GM23338 (cell line): Measurements from ENCODE around the gene CHRDL1. TPM values are rescaled to one million over a fixed set of nuclear protein-coding genes. Genes with fewer than 3 reads are reported as not detected.

Source experiments
- ATAC-seq: fragments of 200-7000 bp; cut with Tn5 transposase; 3 replicates; pipeline ENCODE4 v1.9.1; 2020
- DNase-seq: peaks from one replicate; pipeline ENCODE4 v3.0.0-alpha.2; 2015; ENCODE audit warnings: low spot score
- H2AFZ ChIP-seq: fragments of 200-600 bp; sonication (generic); 2 replicates; pipeline ENCODE4 v1.8.0; 2016; ENCODE audit warnings: antibody characterized with exemption, mild to moderate bottlenecking, moderate library complexity
- H3F3A ChIP-seq: fragments of 200-600 bp; sonication (generic); replicated peaks from 2 replicates; pipeline ENCODE4 v1.8.0; 2017; ENCODE audit warnings: antibody characterized with exemption, mixed run types, low read depth
- H3K27ac ChIP-seq: fragments of 200-600 bp; sonication (generic); 2 replicates; pipeline ENCODE4 v1.6.1; 2016; ENCODE audit warnings: low read depth
- H3K27me3 ChIP-seq: fragments of 200-600 bp; sonication (generic); 2 replicates; pipeline ENCODE4 v1.8.0; 2016; ENCODE audit warnings: mild to moderate bottlenecking, mixed run types, moderate library complexity; ENCODE audit not compliant: insufficient read depth
- H3K36me3 ChIP-seq: fragments of 200-600 bp; sonication (generic); 2 replicates; pipeline ENCODE4 v1.8.0; 2016; ENCODE audit warnings: mild to moderate bottlenecking; ENCODE audit not compliant: insufficient read depth
- H3K4me1 ChIP-seq: fragments of 200-600 bp; sonication (generic); 2 replicates; pipeline ENCODE4 v1.8.0; 2016; ENCODE audit warnings: mild to moderate bottlenecking, moderate library complexity; ENCODE audit not compliant: insufficient read depth
- H3K4me2 ChIP-seq: fragments of 200-600 bp; sonication (generic); 2 replicates; pipeline ENCODE4 v1.7.1; 2017; ENCODE audit warnings: mixed run types
- H3K4me3 ChIP-seq: fragments of 200-600 bp; sonication (generic); 2 replicates; pipeline ENCODE4 v1.6.1; 2016; ENCODE audit warnings: mixed run types
- H3K79me2 ChIP-seq: fragments of 200-600 bp; sonication (generic); replicated peaks from 2 replicates; pipeline ENCODE4 v1.8.0; 2017; ENCODE audit warnings: mild to moderate bottlenecking; ENCODE audit not compliant: insufficient read depth
- H3K9me2 ChIP-seq: fragments of 200-600 bp; sonication (generic); 2 replicates; pipeline ENCODE4 v1.8.0; 2017; ENCODE audit not compliant: insufficient read depth
- H4K20me1 ChIP-seq: fragments of 200-600 bp; sonication (generic); replicated peaks from 2 replicates; pipeline ENCODE4 v1.8.0; 2017; ENCODE audit warnings: mild to moderate bottlenecking; ENCODE audit not compliant: insufficient read depth
- H3K27ac Mint-ChIP-seq: 2 replicates; pipeline ENCODE4 v1.8.0; 2020; ENCODE audit warnings: inconsistent platforms, mild to moderate bottlenecking, moderate library complexity, mixed read lengths
- H3K27me3 Mint-ChIP-seq: 3 replicates; pipeline ENCODE4 v1.8.0; 2022; ENCODE audit warnings: low read depth, mild to moderate bottlenecking, moderate library complexity, mixed read lengths, inconsistent platforms; ENCODE audit not compliant: insufficient read depth, poor library complexity
- H3K36me3 Mint-ChIP-seq: 3 replicates; pipeline ENCODE4 v1.8.0; 2021; ENCODE audit warnings: low read depth, mild to moderate bottlenecking, inconsistent platforms, moderate library complexity, mixed read lengths
- H3K4me1 Mint-ChIP-seq: 3 replicates; pipeline ENCODE4 v1.8.0; 2020; ENCODE audit warnings: mild to moderate bottlenecking, inconsistent platforms, mixed read lengths
- H3K4me3 Mint-ChIP-seq: 3 replicates; pipeline ENCODE4 v1.8.0; 2021; ENCODE audit warnings: moderate library complexity, mild to moderate bottlenecking, inconsistent platforms, mixed read lengths
- H3K9me3 Mint-ChIP-seq: 3 replicates; pipeline ENCODE4 v1.8.0; 2020; ENCODE audit warnings: moderate library complexity, mild to moderate bottlenecking, inconsistent platforms, mixed read lengths
- CREB1 ChIP-seq: fragments of 250-450 bp; sonication (Bioruptor Pico); IDR thresholded peaks from 2 replicates; pipeline ENCODE4 v1.5.0; 2020; ENCODE audit warnings: low read depth, mild to moderate bottlenecking, moderate library complexity
- EZH2 ChIP-seq: fragments of 200-600 bp; sonication (generic); IDR thresholded peaks from one replicate; pipeline ENCODE4 v1.8.0; 2017; ENCODE audit warnings: antibody characterized with exemption, mild to moderate bottlenecking, low read depth; ENCODE audit not compliant: unreplicated experiment
- EZH2phosphoT487 ChIP-seq: fragments of 200-600 bp; sonication (generic); IDR thresholded peaks from one replicate; pipeline ENCODE4 v1.8.1; 2018; ENCODE audit warnings: antibody characterized with exemption; ENCODE audit not compliant: unreplicated experiment
- JUNB ChIP-seq: IDR thresholded peaks from one replicate; pipeline ENCODE4 v1.6.1; 2016; ENCODE audit warnings: antibody characterized with exemption; ENCODE audit not compliant: unreplicated experiment
- NANOG ChIP-seq: IDR thresholded peaks from 2 replicates; pipeline ENCODE4 v1.6.1; 2016; ENCODE audit warnings: antibody characterized with exemption, borderline replicate concordance
- POLR2AphosphoS5 ChIP-seq: IDR thresholded peaks from 2 replicates; pipeline ENCODE4 v1.6.1; 2016; ENCODE audit warnings: antibody characterized with exemption, low read depth
- STAT1 ChIP-seq: IDR thresholded peaks from one replicate; pipeline ENCODE4 v1.6.1; 2016; ENCODE audit warnings: antibody characterized with exemption; ENCODE audit not compliant: unreplicated experiment
- polyA plus RNA-seq: library from polyadenylated mRNA; unstranded; fragments of >200 nt; fragmentation: Nextera tagmentation; extraction: Ambion mirVana; gene quantifications from 2 replicates; pipeline ENCODE4 v1.2.1, GENCODE V29; 2016
- total RNA-seq: library from RNA; depleted of rRNA; stranded (reverse); fragments of >200 nt; shearing (Covaris generic); gene quantifications from 2 replicates; pipeline ENCODE4 v1.2.3, GENCODE V29; 2014
- TF ChIP-seq, protein P1 (sequence below): fragments of 250-450 bp; sonication (Bioruptor Pico); IDR thresholded peaks from 2 replicates; pipeline ENCODE4 v1.5.0; 2020; ENCODE audit warnings: mild to moderate bottlenecking, moderate library complexity
- TF ChIP-seq, protein P2 (sequence below): IDR thresholded peaks from one replicate; pipeline ENCODE4 v1.6.1; 2018; ENCODE audit warnings: antibody characterized with exemption; ENCODE audit not compliant: unreplicated experiment
- TF ChIP-seq, protein P3 (sequence below), 2 experiments: fragments of 200-600 bp in 1 of 2; sonication (generic) in 1 of 2; conservative IDR thresholded peaks; 2 replicates each; pipeline versions ENCODE4 v1.5.1 to v1.6.1; 2016 to 2017; ENCODE audit warnings: antibody characterized with exemption in 2 of 2, low read depth in 2 of 2, mild to moderate bottlenecking in 2 of 2, moderate library complexity in 1 of 2

The CHRDL1 gene
- total and polyA plus RNA-seq, 2 experiments from 2014 or later: 3.6 to 9.8 TPM

DNA sequence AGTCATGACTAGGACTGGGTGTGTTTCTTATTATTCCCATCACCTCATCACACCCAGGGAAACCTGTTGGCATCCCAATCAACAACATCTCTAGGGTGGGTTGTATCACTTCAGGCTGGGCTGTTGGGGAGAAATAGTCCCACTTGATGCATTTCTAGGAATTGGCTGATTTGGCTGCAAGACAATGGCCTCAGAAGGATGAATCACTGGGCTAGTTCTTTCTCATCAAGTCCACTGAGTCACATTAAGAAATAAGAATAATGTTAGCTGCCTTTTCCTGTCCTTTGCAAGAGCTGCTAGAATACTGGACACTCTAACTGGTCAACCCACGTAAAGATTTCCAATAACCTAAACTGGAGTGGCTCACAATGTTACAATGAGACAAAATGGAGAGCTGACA is 104.2 kb downstream of the CHRDL1 start:
- TF ChIP-seq POLR2AphosphoS5 (no peak), STAT1 (no peak), EZH2phosphoT487 (no peak), EZH2 (no peak), JUNB (no peak)
- TF ChIP-seq, protein P1, sequence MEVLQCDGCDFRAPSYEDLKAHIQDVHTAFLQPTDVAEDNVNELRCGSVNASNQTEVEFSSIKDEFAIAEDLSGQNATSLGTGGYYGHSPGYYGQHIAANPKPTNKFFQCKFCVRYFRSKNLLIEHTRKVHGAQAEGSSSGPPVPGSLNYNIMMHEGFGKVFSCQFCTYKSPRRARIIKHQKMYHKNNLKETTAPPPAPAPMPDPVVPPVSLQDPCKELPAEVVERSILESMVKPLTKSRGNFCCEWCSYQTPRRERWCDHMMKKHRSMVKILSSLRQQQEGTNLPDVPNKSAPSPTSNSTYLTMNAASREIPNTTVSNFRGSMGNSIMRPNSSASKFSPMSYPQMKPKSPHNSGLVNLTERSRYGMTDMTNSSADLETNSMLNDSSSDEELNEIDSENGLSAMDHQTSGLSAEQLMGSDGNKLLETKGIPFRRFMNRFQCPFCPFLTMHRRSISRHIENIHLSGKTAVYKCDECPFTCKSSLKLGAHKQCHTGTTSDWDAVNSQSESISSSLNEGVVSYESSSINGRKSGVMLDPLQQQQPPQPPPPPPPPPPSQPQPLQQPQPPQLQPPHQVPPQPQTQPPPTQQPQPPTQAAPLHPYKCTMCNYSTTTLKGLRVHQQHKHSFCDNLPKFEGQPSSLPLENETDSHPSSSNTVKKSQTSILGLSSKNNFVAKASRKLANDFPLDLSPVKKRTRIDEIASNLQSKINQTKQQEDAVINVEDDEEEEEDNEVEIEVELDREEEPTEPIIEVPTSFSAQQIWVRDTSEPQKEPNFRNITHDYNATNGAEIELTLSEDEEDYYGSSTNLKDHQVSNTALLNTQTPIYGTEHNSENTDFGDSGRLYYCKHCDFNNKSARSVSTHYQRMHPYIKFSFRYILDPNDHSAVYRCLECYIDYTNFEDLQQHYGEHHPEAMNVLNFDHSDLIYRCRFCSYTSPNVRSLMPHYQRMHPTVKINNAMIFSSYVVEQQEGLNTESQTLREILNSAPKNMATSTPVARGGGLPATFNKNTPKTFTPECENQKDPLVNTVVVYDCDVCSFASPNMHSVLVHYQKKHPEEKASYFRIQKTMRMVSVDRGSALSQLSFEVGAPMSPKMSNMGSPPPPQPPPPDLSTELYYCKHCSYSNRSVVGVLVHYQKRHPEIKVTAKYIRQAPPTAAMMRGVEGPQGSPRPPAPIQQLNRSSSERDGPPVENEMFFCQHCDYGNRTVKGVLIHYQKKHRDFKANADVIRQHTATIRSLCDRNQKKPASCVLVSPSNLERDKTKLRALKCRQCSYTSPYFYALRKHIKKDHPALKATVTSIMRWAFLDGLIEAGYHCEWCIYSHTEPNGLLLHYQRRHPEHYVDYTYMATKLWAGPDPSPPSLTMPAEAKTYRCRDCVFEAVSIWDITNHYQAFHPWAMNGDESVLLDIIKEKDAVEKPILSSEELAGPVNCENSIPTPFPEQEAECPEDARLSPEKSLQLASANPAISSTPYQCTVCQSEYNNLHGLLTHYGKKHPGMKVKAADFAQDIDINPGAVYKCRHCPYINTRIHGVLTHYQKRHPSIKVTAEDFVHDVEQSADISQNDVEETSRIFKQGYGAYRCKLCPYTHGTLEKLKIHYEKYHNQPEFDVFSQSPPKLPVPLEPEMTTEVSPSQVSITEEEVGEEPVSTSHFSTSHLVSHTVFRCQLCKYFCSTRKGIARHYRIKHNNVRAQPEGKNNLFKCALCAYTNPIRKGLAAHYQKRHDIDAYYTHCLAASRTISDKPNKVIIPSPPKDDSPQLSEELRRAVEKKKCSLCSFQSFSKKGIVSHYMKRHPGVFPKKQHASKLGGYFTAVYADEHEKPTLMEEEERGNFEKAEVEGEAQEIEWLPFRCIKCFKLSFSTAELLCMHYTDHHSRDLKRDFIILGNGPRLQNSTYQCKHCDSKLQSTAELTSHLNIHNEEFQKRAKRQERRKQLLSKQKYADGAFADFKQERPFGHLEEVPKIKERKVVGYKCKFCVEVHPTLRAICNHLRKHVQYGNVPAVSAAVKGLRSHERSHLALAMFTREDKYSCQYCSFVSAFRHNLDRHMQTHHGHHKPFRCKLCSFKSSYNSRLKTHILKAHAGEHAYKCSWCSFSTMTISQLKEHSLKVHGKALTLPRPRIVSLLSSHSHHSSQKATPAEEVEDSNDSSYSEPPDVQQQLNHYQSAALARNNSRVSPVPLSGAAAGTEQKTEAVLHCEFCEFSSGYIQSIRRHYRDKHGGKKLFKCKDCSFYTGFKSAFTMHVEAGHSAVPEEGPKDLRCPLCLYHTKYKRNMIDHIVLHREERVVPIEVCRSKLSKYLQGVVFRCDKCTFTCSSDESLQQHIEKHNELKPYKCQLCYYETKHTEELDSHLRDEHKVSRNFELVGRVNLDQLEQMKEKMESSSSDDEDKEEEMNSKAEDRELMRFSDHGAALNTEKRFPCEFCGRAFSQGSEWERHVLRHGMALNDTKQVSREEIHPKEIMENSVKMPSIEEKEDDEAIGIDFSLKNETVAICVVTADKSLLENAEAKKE (CRISPR knock-in tag): no peak
- no peaks in the 10 kb centered on the region for H4K20me1 ChIP-seq
- H3K4me1 ChIP-seq: no peaks in the 10 kb centered on the region
- no peak overlapping the region for H3K27ac Mint-ChIP-seq
- no peak overlapping the region for H2AFZ ChIP-seq
- ATAC-seq: no peak
- H3K79me2 ChIP-seq: no peaks in the 10 kb centered on the region
- DNase-seq: no peak
- no peak overlapping the region for H3K4me3 Mint-ChIP-seq
- no peaks in the 10 kb centered on the region for H3K9me2 ChIP-seq
- H3K27ac ChIP-seq: no peak overlapping the region
- H3K4me3 ChIP-seq: no peak overlapping the region
- H3K36me3 Mint-ChIP-seq: no peaks in the 10 kb centered on the region
- H3K4me2 ChIP-seq: no peak overlapping the region
- no peaks in the 10 kb centered on the region for H3K27me3 Mint-ChIP-seq
- no peaks in the 10 kb centered on the region for H3K27me3 ChIP-seq
- H3K9me3 Mint-ChIP-seq: no peaks in the 10 kb centered on the region
- no peaks in the 10 kb centered on the region for H3F3A ChIP-seq
- H3K36me3 ChIP-seq: no peaks in the 10 kb centered on the region
- H3K4me1 Mint-ChIP-seq: no peaks in the 10 kb centered on the region

DNA sequence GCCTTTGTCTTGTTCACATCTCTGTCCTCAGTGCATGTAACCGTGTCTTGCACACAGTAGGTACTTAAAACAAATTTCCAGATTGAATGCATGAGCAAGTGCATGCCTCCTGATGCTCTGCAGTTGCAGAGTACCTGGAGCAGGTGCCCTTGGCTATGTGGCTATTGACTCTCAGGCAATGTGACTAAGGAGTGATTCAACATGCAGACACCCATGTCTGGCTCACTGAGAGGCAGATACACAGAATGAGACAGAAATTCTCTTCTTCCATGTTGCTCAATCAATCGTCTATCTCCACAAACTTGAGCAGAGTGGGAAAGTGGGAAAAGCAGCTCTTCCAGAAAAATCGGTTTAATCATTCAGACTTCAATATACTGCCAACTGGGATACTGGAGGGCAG is 111.0 kb downstream of the CHRDL1 start:
- H3K36me3 Mint-ChIP-seq: no peaks in the 10 kb centered on the region
- Histone ChIP-seq H3K79me2 (no peaks in the 10 kb centered on the region), H4K20me1 (no peaks in the 10 kb centered on the region), H3K4me2 (no peak overlapping the region), H3K9me2 (no peaks in the 10 kb centered on the region), H3K27me3 (no peaks in the 10 kb centered on the region), H3K4me3 (no peak overlapping the region), H3F3A (no peaks in the 10 kb centered on the region), H2AFZ (no peak overlapping the region), H3K4me1 (peaks cover 6% of the 10 kb centered on the region; the same call in 1 of the 2 replicates), H3K27ac (no peak overlapping the region), H3K36me3 (no peaks in the 10 kb centered on the region)
- H3K9me3 Mint-ChIP-seq: no peaks in the 10 kb centered on the region
- H3K4me3 Mint-ChIP-seq: no peak overlapping the region
- H3K27me3 Mint-ChIP-seq: no peaks in the 10 kb centered on the region
- DNase-seq (no peak), ATAC-seq (no peak)
- H3K27ac Mint-ChIP-seq: no peak overlapping the region
- H3K4me1 Mint-ChIP-seq: no peaks in the 10 kb centered on the region
- TF ChIP-seq POLR2AphosphoS5 (no peak), JUNB (no peak), CREB1 (CRISPR knock-in tag) (no peak), EZH2 (no peak), STAT1 (no peak), NANOG (no peak)
- TF ChIP-seq, protein P2, sequence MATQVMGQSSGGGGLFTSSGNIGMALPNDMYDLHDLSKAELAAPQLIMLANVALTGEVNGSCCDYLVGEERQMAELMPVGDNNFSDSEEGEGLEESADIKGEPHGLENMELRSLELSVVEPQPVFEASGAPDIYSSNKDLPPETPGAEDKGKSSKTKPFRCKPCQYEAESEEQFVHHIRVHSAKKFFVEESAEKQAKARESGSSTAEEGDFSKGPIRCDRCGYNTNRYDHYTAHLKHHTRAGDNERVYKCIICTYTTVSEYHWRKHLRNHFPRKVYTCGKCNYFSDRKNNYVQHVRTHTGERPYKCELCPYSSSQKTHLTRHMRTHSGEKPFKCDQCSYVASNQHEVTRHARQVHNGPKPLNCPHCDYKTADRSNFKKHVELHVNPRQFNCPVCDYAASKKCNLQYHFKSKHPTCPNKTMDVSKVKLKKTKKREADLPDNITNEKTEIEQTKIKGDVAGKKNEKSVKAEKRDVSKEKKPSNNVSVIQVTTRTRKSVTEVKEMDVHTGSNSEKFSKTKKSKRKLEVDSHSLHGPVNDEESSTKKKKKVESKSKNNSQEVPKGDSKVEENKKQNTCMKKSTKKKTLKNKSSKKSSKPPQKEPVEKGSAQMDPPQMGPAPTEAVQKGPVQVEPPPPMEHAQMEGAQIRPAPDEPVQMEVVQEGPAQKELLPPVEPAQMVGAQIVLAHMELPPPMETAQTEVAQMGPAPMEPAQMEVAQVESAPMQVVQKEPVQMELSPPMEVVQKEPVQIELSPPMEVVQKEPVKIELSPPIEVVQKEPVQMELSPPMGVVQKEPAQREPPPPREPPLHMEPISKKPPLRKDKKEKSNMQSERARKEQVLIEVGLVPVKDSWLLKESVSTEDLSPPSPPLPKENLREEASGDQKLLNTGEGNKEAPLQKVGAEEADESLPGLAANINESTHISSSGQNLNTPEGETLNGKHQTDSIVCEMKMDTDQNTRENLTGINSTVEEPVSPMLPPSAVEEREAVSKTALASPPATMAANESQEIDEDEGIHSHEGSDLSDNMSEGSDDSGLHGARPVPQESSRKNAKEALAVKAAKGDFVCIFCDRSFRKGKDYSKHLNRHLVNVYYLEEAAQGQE: no peak
- TF ChIP-seq, protein P3, sequence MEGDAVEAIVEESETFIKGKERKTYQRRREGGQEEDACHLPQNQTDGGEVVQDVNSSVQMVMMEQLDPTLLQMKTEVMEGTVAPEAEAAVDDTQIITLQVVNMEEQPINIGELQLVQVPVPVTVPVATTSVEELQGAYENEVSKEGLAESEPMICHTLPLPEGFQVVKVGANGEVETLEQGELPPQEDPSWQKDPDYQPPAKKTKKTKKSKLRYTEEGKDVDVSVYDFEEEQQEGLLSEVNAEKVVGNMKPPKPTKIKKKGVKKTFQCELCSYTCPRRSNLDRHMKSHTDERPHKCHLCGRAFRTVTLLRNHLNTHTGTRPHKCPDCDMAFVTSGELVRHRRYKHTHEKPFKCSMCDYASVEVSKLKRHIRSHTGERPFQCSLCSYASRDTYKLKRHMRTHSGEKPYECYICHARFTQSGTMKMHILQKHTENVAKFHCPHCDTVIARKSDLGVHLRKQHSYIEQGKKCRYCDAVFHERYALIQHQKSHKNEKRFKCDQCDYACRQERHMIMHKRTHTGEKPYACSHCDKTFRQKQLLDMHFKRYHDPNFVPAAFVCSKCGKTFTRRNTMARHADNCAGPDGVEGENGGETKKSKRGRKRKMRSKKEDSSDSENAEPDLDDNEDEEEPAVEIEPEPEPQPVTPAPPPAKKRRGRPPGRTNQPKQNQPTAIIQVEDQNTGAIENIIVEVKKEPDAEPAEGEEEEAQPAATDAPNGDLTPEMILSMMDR (conservative IDR thresholded peaks at IDR 0.05; ENCODE audit: low read depth in 2 of 2): no peak
